Ascending aorta (tissue), 2 donors: ENCODE results near the gene ABCC3. TPM values are rescaled to one million over a fixed set of nuclear protein-coding genes. Genes with fewer than 3 reads are reported as not detected.

Experiments used
- DNase-seq, 2 donors: peaks; one replicate each; pipeline ENCODE4 v3.0.0-alpha.2; 2019; ENCODE audit warnings: low spot score in 2 of 2
- H3K27ac ChIP-seq, 2 donors: fragments of 200-600 bp; sonication (generic); one replicate each; pipeline ENCODE4 v1.5.1; 2016 to 2017; ENCODE audit warnings: mild to moderate bottlenecking in 1 of 2
- H3K27me3 ChIP-seq: fragments of 200-600 bp; sonication (generic); one replicate; pipeline ENCODE4 v1.5.1; 2017
- H3K36me3 ChIP-seq, 2 donors: fragments of 200-600 bp; sonication (generic); one replicate each; pipeline ENCODE4 v1.5.1; 2016
- H3K4me1 ChIP-seq, 2 donors: fragments of 200-600 bp; sonication (generic); one replicate each; pipeline ENCODE4 v1.5.1; 2016 to 2017; ENCODE audit warnings: mild to moderate bottlenecking in 1 of 2
- H3K4me3 ChIP-seq, 2 donors: fragments of 200-600 bp; sonication (generic); one replicate each; pipeline ENCODE4 v1.5.1; 2016 to 2017; ENCODE audit warnings: mild to moderate bottlenecking in 1 of 2
- H3K9me3 ChIP-seq, 2 donors: fragments of 200-600 bp; sonication (generic); one replicate each; pipeline ENCODE4 v1.5.1; 2016
- intact Hi-C: fragments of 100-400 bp; cut with DNase I; formaldehyde crosslinking; loops from one replicate; pipeline ENCODE4 v1.15.1; 2023
- total RNA-seq: library from RNA; depleted of rRNA; stranded (reverse); fragments of >200 nt; gene quantifications from one replicate; pipeline ENCODE4 v1.1.0, GENCODE V29; 2016
- TF ChIP-seq, protein P1 (sequence below), 3 experiments: fragments of 200-600 bp in 2 of 3; fragments of 450-650 bp in 1 of 3; sonication (generic) in 2 of 3; IDR thresholded peaks; one replicate each; pipeline ENCODE4 v1.5.1; 2016 to 2019; ENCODE audit warnings: antibody characterized with exemption in 3 of 3, mild to moderate bottlenecking in 1 of 3, moderate library complexity in 1 of 3

Gene ABCC3
- total RNA-seq, 1 donor from 2014 or later = 30.2 TPM

GRCh38 chr17:50633683-50634082 lies 998 bp upstream of the ABCC3 start:
- Histone ChIP-seq H3K27me3 (no peaks in the 10 kb centered on the region), H3K27ac (no peak overlapping the region), H3K4me3 (no peak overlapping the region), H3K4me1 (peaks cover 8 to 18% of the 10 kb centered on the region in 2 donors), H3K36me3 (no peaks in the 10 kb centered on the region), H3K9me3 (no peaks in the 10 kb centered on the region)
- intact Hi-C loops = loop anchor here (5.0 kb wide), 1 partner anchor 71 kb away; the partner anchor contains the start of gene CACNA1G
- no peak for DNase-seq
- TF ChIP-seq, protein P1, sequence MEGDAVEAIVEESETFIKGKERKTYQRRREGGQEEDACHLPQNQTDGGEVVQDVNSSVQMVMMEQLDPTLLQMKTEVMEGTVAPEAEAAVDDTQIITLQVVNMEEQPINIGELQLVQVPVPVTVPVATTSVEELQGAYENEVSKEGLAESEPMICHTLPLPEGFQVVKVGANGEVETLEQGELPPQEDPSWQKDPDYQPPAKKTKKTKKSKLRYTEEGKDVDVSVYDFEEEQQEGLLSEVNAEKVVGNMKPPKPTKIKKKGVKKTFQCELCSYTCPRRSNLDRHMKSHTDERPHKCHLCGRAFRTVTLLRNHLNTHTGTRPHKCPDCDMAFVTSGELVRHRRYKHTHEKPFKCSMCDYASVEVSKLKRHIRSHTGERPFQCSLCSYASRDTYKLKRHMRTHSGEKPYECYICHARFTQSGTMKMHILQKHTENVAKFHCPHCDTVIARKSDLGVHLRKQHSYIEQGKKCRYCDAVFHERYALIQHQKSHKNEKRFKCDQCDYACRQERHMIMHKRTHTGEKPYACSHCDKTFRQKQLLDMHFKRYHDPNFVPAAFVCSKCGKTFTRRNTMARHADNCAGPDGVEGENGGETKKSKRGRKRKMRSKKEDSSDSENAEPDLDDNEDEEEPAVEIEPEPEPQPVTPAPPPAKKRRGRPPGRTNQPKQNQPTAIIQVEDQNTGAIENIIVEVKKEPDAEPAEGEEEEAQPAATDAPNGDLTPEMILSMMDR (IDR thresholded peaks at IDR 0.05) = no peak

GRCh38 chr17:50634915-50635731 lies 442 bp downstream of the ABCC3 start:
- DNase-seq = no peak
- Histone ChIP-seq H3K36me3 (no peaks in the 10 kb centered on the region), H3K4me3 (peak overlapping the region; percentile 63 to 79), H3K9me3 (no peaks in the 10 kb centered on the region), H3K27ac (peak overlapping the region in 1 of 2 donors; percentile 24), H3K4me1 (peaks cover 19 to 32% of the 10 kb centered on the region in 2 donors), H3K27me3 (no peaks in the 10 kb centered on the region)
- intact Hi-C loops = loop anchor here (5.0 kb wide), 1 partner anchor 73 kb away; the partner anchor contains the start of gene CACNA1G
- TF ChIP-seq, protein P1 (IDR thresholded peaks at IDR 0.05) = no peak

GRCh38 chr17:50635732-50635981 lies 976 bp downstream of the ABCC3 start:
- TF ChIP-seq, protein P1 (IDR thresholded peaks at IDR 0.05) = no peak
- Histone ChIP-seq H3K4me3 (peak overlapping the region; percentile 63 to 79), H3K9me3 (no peaks in the 10 kb centered on the region), H3K27ac (no peak overlapping the region), H3K27me3 (no peaks in the 10 kb centered on the region), H3K4me1 (peaks cover 23 to 38% of the 10 kb centered on the region in 2 donors), H3K36me3 (no peaks in the 10 kb centered on the region)
- intact Hi-C loops = no loop called here
- no peak for DNase-seq

- TF ChIP-seq, protein P1 (IDR thresholded peaks at IDR 0.05) = no peak
- no peaks in the 10 kb centered on the region for H3K9me3 ChIP-seq
- peaks cover 21 to 43% of the 10 kb centered on the region in 2 donors for H3K4me1 ChIP-seq
- H3K27me3 ChIP-seq = no peaks in the 10 kb centered on the region
- no peak overlapping the region for H3K27ac ChIP-seq
- H3K4me3 ChIP-seq = peak overlapping the region; percentile 63 to 79
- DNase-seq = no peak
- intact Hi-C loops = no loop called here
- H3K36me3 ChIP-seq = no peaks in the 10 kb centered on the region
These were observed 1.5 kb downstream of the ABCC3 start for GRCh38 chr17:50635982-50636803.

DNA sequence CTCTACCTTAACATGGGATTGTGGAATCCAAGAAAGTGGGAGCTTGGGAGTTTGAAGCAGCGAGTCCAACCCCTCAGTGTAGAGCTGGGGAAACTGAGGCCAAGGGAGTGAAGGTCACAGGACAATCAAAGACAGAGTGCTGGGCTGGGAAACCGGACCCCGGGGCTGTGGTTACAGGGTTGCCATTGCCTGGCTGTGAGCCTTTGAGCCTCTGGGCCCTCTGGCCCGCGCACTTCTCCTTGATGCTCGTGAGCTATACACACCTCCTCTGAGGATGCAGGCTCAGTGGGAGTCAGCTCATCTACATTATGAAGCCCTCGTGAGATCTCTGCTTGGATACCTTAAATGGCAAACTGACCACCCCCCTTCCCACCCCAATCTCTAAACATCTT lies 2.1 kb downstream of the ABCC3 start:
- DNase-seq = no peak
- intact Hi-C loops = no loop called here
- no peaks in the 10 kb centered on the region for H3K27me3 ChIP-seq
- peaks cover 16 to 45% of the 10 kb centered on the region in 2 donors for H3K4me1 ChIP-seq
- H3K27ac ChIP-seq = peak overlapping the region in 1 of 2 donors; percentile 65
- H3K9me3 ChIP-seq = no peaks in the 10 kb centered on the region
- no peak overlapping the region for H3K4me3 ChIP-seq
- TF ChIP-seq, protein P1 (IDR thresholded peaks at IDR 0.05) = no peak
- H3K36me3 ChIP-seq = no peaks in the 10 kb centered on the region
